ENCODE measurements around the gene CDKAL1. TPM values are rescaled to one million over a fixed set of nuclear protein-coding genes. Genes with fewer than 3 reads are reported as not detected.

The CDKAL1 gene
- total RNA-seq, 1 donor, result 26.8 TPM

GRCh38 chr6:21222656-21223055, 688.4 kb downstream of the CDKAL1 start:
- no peak for TF ChIP-seq CTCF (IDR thresholded peaks at IDR 0.05; ENCODE audit: insufficient read depth, low read depth, low read length)
- no peak for DNase-seq (ENCODE audit: low read depth)
- H3K4me3 ChIP-seq (ENCODE audit: low read depth, low read length), result no peak overlapping the region

- H3K4me3 ChIP-seq (ENCODE audit: low read depth, low read length), result no peak overlapping the region
- no peak for TF ChIP-seq CTCF (IDR thresholded peaks at IDR 0.05; ENCODE audit: insufficient read depth, low read depth, low read length)
- no peak for DNase-seq (ENCODE audit: low read depth)
Measured at GRCh38 chr6:21225912-21226311, 691.7 kb downstream of the CDKAL1 start.

- no peak for DNase-seq (ENCODE audit: low read depth)
- TF ChIP-seq CTCF (IDR thresholded peaks at IDR 0.05; ENCODE audit: insufficient read depth, low read depth, low read length), result no peak
- H3K4me3 ChIP-seq (ENCODE audit: low read depth, low read length), result no peak overlapping the region
Measured at GRCh38 chr6:21227486-21227885, 693.2 kb downstream of the CDKAL1 start.

- no peak overlapping the region for H3K4me3 ChIP-seq (ENCODE audit: low read depth, low read length)
- DNase-seq (ENCODE audit: low read depth), result no peak
- TF ChIP-seq CTCF (IDR thresholded peaks at IDR 0.05; ENCODE audit: insufficient read depth, low read depth, low read length), result no peak
Measured at GRCh38 chr6:21228411-21228810, 694.2 kb downstream of the CDKAL1 start.

- no peak for DNase-seq (ENCODE audit: low read depth)
- TF ChIP-seq CTCF (IDR thresholded peaks at IDR 0.05; ENCODE audit: insufficient read depth, low read depth, low read length), result no peak
Measured at GRCh38 chr6:21228876-21229460, 694.7 kb downstream of the CDKAL1 start.

GRCh38 chr6:21230536-21230935, 696.3 kb downstream of the CDKAL1 start:
- H3K4me3 ChIP-seq (ENCODE audit: low read depth, low read length), result no peak overlapping the region
- DNase-seq (ENCODE audit: low read depth), result no peak
- no peak for TF ChIP-seq CTCF (IDR thresholded peaks at IDR 0.05; ENCODE audit: insufficient read depth, low read depth, low read length)

More at GRCh38 chr6:21228876-21229460, 694.7 kb downstream of the CDKAL1 start:
- no peak overlapping the region for H3K4me3 ChIP-seq (ENCODE audit: low read depth, low read length)

GRCh38 chr6:21235162-21235561, 700.9 kb downstream of the CDKAL1 start:
- no peak for DNase-seq (ENCODE audit: low read depth)
- no peak overlapping the region for H3K4me3 ChIP-seq (ENCODE audit: low read depth, low read length)
- no peak for TF ChIP-seq CTCF (IDR thresholded peaks at IDR 0.05; ENCODE audit: insufficient read depth, low read depth, low read length)

Measured in fibroblast of villous mesenchyme (primary cell).